NT2/D1 (cell line): ENCODE data around the gene MYO1G.

ENCODE experiments used
- YY1 ChIP-seq: IDR thresholded peaks from 2 replicates; pipeline ENCODE4 v1.6.1; 2011; ENCODE audit not compliant: insufficient read length, insufficient read depth
- ZNF274 ChIP-seq: IDR thresholded peaks from 2 replicates; pipeline ENCODE4 v1.6.1; 2011; ENCODE audit warnings: mild to moderate bottlenecking, low read depth, low read length

DNA sequence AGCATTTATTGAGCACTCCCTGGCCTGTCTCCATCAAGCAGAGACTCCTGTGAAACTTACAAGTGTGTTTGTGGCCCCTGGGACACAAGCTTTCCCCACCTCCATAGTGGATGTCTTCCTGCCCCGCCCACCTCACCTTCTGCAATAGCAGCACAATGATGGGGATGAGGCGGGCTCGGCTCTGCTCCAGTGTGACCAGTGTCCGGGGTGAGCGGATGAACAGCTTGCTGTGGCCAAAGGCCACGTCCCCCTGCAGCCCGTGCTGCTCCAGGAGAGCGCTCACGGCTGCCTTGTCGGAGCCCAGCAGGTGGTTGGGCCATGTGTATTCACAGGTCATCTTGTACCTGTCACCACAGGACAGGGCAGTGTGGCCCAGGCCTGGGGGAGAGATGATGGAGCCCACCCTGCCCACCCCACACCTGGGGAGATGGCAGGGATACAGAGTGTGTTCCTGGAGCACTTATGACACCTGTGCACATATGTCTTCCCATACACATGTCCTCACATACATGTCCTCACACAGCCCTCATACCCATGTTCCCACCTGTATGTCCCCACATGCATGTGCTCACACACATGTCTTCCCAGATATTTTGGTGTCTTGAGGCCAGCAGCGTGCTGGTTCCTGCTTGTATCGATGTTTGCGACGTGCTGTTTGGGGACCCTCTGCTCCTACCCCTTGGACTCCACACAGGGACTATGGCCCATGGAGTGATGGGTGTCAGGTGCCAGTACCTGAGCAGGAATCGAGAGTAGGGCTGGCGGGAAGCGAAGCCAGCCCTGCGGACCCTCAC is 12.7 kb downstream of the MYO1G start:
- TF ChIP-seq YY1 (no peak), ZNF274 (no peak)
